Measurements from ENCODE around the gene CPN1. TPM values are rescaled to one million over a fixed set of nuclear protein-coding genes. Genes with fewer than 3 reads are reported as not detected.

Gene CPN1
- total RNA-seq, 1 experiment from 2014 or later = not detected

DNA sequence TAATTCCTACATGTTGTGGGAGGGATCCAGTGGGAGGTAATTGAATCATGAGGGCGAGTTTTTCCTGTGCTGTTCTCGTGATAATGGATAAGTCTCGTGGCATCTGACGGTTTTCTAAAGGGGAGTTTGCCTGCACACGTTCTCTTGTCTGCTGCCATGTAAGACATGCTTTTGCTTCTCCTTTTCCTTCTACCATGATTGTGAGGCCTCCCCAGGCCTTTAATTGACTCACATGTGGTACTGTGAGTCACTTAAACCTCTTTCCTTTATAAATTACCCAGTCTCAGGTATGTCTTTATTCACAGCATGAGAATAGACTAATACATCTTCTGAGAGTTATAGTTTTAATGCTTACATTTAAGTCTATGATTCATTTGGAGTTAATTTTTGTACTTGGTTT is 22.6 kb upstream of the CPN1 start:
- H2BK12ac ChIP-seq (ENCODE audit: insufficient read length, low read depth, low read length) = no peak overlapping the region
- H3K9ac ChIP-seq (ENCODE audit: extremely low read depth, insufficient read length, low read length) = no peak overlapping the region
- TF ChIP-seq, protein P1, sequence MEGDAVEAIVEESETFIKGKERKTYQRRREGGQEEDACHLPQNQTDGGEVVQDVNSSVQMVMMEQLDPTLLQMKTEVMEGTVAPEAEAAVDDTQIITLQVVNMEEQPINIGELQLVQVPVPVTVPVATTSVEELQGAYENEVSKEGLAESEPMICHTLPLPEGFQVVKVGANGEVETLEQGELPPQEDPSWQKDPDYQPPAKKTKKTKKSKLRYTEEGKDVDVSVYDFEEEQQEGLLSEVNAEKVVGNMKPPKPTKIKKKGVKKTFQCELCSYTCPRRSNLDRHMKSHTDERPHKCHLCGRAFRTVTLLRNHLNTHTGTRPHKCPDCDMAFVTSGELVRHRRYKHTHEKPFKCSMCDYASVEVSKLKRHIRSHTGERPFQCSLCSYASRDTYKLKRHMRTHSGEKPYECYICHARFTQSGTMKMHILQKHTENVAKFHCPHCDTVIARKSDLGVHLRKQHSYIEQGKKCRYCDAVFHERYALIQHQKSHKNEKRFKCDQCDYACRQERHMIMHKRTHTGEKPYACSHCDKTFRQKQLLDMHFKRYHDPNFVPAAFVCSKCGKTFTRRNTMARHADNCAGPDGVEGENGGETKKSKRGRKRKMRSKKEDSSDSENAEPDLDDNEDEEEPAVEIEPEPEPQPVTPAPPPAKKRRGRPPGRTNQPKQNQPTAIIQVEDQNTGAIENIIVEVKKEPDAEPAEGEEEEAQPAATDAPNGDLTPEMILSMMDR (conservative IDR thresholded peaks at IDR 0.05) = no peak
- no peaks in the 10 kb centered on the region for H3K23me2 ChIP-seq (ENCODE audit: insufficient read length, low read depth, low read length, poor library complexity, severe bottlenecking)
- no peak overlapping the region for H4K5ac ChIP-seq (ENCODE audit: insufficient read length, low read depth, low read length)
- DNase-seq = no peak
- no peaks in the 10 kb centered on the region for H3K79me2 ChIP-seq (ENCODE audit: insufficient read depth, low read length)
- H3K27me3 ChIP-seq (ENCODE audit: insufficient read depth, low read length) = no peaks in the 10 kb centered on the region
- no CpG with 5 or more reads among the region's 5 CpGs for WGBS (ENCODE audit: extremely low coverage, insufficient read length, low lambda C conversion rate)
- peaks cover 9 to 11% of the 10 kb centered on the region in 2 experiments for H3K4me1 Mint-ChIP-seq
- H3T11ph ChIP-seq (ENCODE audit: low read length) = no peak overlapping the region
- H2AFZ ChIP-seq (ENCODE audit: low read length) = no peak overlapping the region
- H3K27me3 Mint-ChIP-seq (ENCODE audit: low read depth) = peaks cover 1% of the 10 kb centered on the region; the same call in 1 of the 2 replicates
- no peak overlapping the region for H3K23ac ChIP-seq (ENCODE audit: insufficient read length, low read depth, low read length)
- H2BK15ac ChIP-seq (ENCODE audit: low read depth, low read length) = no peak overlapping the region
- peaks cover 0 to 9% (median 4%) of the 10 kb centered on the region in 3 experiments; a peak in 3 of 7 replicates for H3K36me3 Mint-ChIP-seq (ENCODE audit: insufficient read depth in 1 of 3, low read depth in 3 of 3)
- no peak overlapping the region for H2BK20ac ChIP-seq (ENCODE audit: low read depth, low read length, poor library complexity, severe bottlenecking)
- no peak overlapping the region for H3K18ac ChIP-seq (ENCODE audit: insufficient read length, low read depth, low read length)
- no peak overlapping the region for H4K8ac ChIP-seq (replicated peaks; ENCODE audit: insufficient read length, low read depth, low read length)
- H3K9me3 Mint-ChIP-seq = peaks cover 12 to 18% of the 10 kb centered on the region in 2 experiments
- no peak overlapping the region for H3K4me2 ChIP-seq (ENCODE audit: insufficient read depth, insufficient read length, low read length)
- no peak overlapping the region for H3K14ac ChIP-seq (ENCODE audit: insufficient read depth, low read length)
- H3K4ac ChIP-seq (ENCODE audit: low read depth, low read length) = no peak overlapping the region
- no peak overlapping the region for H4K91ac ChIP-seq (ENCODE audit: insufficient read length, low read depth, low read length)
- H4K20me1 ChIP-seq (ENCODE audit: control insufficient read depth, insufficient read depth, insufficient read length) = no peaks in the 10 kb centered on the region
- no peak overlapping the region for H2BK5ac ChIP-seq (ENCODE audit: insufficient read length, low read length)
- H3K27ac ChIP-seq (ENCODE audit: insufficient read length, low read depth, low read length) = no peak overlapping the region
- H3K9me3 ChIP-seq (ENCODE audit: control insufficient read depth, low read depth, low read length) = no peaks in the 10 kb centered on the region
- no peak overlapping the region for H2BK120ac ChIP-seq (ENCODE audit: low read depth, low read length, poor library complexity, severe bottlenecking)
- no peaks in the 10 kb centered on the region for H3K79me1 ChIP-seq (ENCODE audit: insufficient read depth, low read depth, low read length, poor library complexity, severe bottlenecking)
- no peak overlapping the region for H3K56ac ChIP-seq (ENCODE audit: insufficient read length, low read depth, low read length)
- H2AK5ac ChIP-seq (ENCODE audit: insufficient read length, low read length) = no peak overlapping the region
- H3K4me3 Mint-ChIP-seq = no peak overlapping the region
- H3K27ac Mint-ChIP-seq = no peak overlapping the region
- no peaks in the 10 kb centered on the region; the same call in 1 of the 2 replicates for H3K4me1 ChIP-seq (ENCODE audit: insufficient read depth, low read length)
